HepG2 (cell line): ENCODE results near the gene IL27RA. TPM values are rescaled to one million over a fixed set of nuclear protein-coding genes. Genes with fewer than 3 reads are reported as not detected.

ENCODE experiments used
- BORCS8-MEF2B ChIP-seq: sonication (generic); formaldehyde crosslinking; IDR thresholded peaks from 2 replicates; pipeline ENCODE4 v1.8.0; 2022; ENCODE audit warnings: mild to moderate bottlenecking, missing genetic modification reagents
- CBX5 ChIP-seq: sonication (generic); formaldehyde crosslinking; IDR thresholded peaks from 2 replicates; pipeline ENCODE4 v1.4.0; 2020; ENCODE audit warnings: missing genetic modification reagents, borderline replicate concordance
- FUBP1 ChIP-seq: sonication (generic); formaldehyde crosslinking; IDR thresholded peaks from 2 replicates; pipeline ENCODE4 v1.5.1; 2020; ENCODE audit warnings: missing genetic modification reagents, mild to moderate bottlenecking, borderline replicate concordance
- MLX ChIP-seq: IDR thresholded peaks from 2 replicates; pipeline ENCODE4 v1.6.1; 2016
- MTF1 ChIP-seq: sonication (generic); formaldehyde crosslinking; IDR thresholded peaks from 2 replicates; pipeline ENCODE4 v1.5.0; 2020; ENCODE audit warnings: missing genetic modification reagents
- NR1H2 ChIP-seq: sonication (generic); formaldehyde crosslinking; IDR thresholded peaks from 2 replicates; pipeline ENCODE4 v1.8.1; 2022; ENCODE audit warnings: low read depth, missing genetic modification reagents, borderline replicate concordance
- SATB2 ChIP-seq: sonication (generic); formaldehyde crosslinking; IDR thresholded peaks from 2 replicates; pipeline ENCODE4 v1.5.0; 2020; ENCODE audit warnings: missing genetic modification reagents
- SNRNP70 ChIP-seq: fragments of 200-400 bp; formaldehyde crosslinking; IDR thresholded peaks from 2 replicates; pipeline ENCODE4 v1.6.1; 2017; ENCODE audit warnings: mild to moderate bottlenecking, low read depth, low read length, moderate library complexity
- STAG1 ChIP-seq: sonication (generic); formaldehyde crosslinking; IDR thresholded peaks from 2 replicates; pipeline ENCODE4 v1.4.0; 2020; ENCODE audit warnings: missing genetic modification reagents
- SUZ12 ChIP-seq: fragments of 150-350 bp; IDR thresholded peaks from 2 replicates; pipeline ENCODE4 v1.6.1; 2014; ENCODE audit warnings: low read depth, low read length
- ZMYM2 ChIP-seq: sonication (generic); formaldehyde crosslinking; IDR thresholded peaks from 2 replicates; pipeline ENCODE4 v1.8.0; 2022; ENCODE audit warnings: mild to moderate bottlenecking, missing genetic modification reagents
- ZNF121 ChIP-seq: sonication (generic); formaldehyde crosslinking; IDR thresholded peaks from 2 replicates; pipeline ENCODE4 v1.5.0; 2020; ENCODE audit warnings: mild to moderate bottlenecking, missing genetic modification reagents
- ZNF224 ChIP-seq: sonication (generic); formaldehyde crosslinking; IDR thresholded peaks from 2 replicates; pipeline ENCODE4 v1.5.0; 2020; ENCODE audit warnings: mild to moderate bottlenecking, missing genetic modification reagents
- ZNF230 ChIP-seq: sonication (generic); formaldehyde crosslinking; IDR thresholded peaks from 2 replicates; pipeline ENCODE4 v1.4.0; 2020; ENCODE audit warnings: mild to moderate bottlenecking, missing genetic modification reagents
- ZNF407 ChIP-seq: sonication (generic); formaldehyde crosslinking; IDR thresholded peaks from one replicate; pipeline ENCODE4 v1.5.1; 2020; ENCODE audit warnings: mild to moderate bottlenecking, missing genetic modification reagents; ENCODE audit errors: not compliant biosample characterization
- ZNF580 ChIP-seq: IDR thresholded peaks from 2 replicates; pipeline ENCODE4 v1.6.1; 2016; ENCODE audit warnings: low read depth, borderline replicate concordance
- ZSCAN5A ChIP-seq: sonication (generic); formaldehyde crosslinking; IDR thresholded peaks from 2 replicates; pipeline ENCODE4 v1.8.0; 2022; ENCODE audit warnings: mild to moderate bottlenecking, missing genetic modification reagents, borderline replicate concordance
- polyA plus RNA-seq, 8 experiments: library from polyadenylated mRNA; depleted of rRNA in 3 of 8; stranded (reverse) in 7 of 8; unstranded in 1 of 8; fragments of >200 nt; fragmentation: Illumina TruSeq in 4 of 8; extraction: Trizol in 4 of 8; gene quantifications; 2 replicates each; pipeline versions ENCODE4 v1.2.1 to v1.2.3, GENCODE V29; 2011 to 2016; ENCODE audit warnings: low read depth in 4 of 8, missing spikeins in 1 of 8, mixed read lengths in 1 of 8; ENCODE audit not compliant: insufficient read depth in 1 of 8
- total RNA-seq, 5 experiments: library from RNA; depleted of rRNA; stranded (reverse); fragments of >200 nt; fragmentation: Illumina TruSeq; extraction: Trizol; gene quantifications; 2 replicates each; pipeline ENCODE4 v1.2.3, GENCODE V29; 2016; ENCODE audit warnings: low read depth in 1 of 5

IL27RA gene
- total and polyA plus RNA-seq, 2 of the 13 experiments (the other 11 are each of a cell fraction or from before 2014, with no cell fraction given), result 3.5 to 8.1 TPM

GRCh38 chr19:14006085-14006765 is 25.3 kb upstream of the IL27RA start, which contains the start of gene RFX1 (continued):
- no peak for TF ChIP-seq ZNF407 (CRISPR knock-in tag)
- TF ChIP-seq ZNF224 (CRISPR knock-in tag), result no peak
- peak; percentile 72 for TF ChIP-seq SUZ12
- TF ChIP-seq SATB2, result no peak
- no peak for TF ChIP-seq ZSCAN5A (CRISPR knock-in tag)
- no peak for TF ChIP-seq MTF1 (CRISPR knock-in tag)
- TF ChIP-seq FUBP1 (CRISPR knock-in tag), result no peak
- no peak for TF ChIP-seq SNRNP70
- no peak for TF ChIP-seq ZMYM2 (CRISPR knock-in tag)
- TF ChIP-seq NR1H2 (CRISPR knock-in tag), result no peak
- TF ChIP-seq BORCS8-MEF2B (CRISPR knock-in tag), result no peak
- no peak for TF ChIP-seq MLX (CRISPR knock-in tag)
- TF ChIP-seq CBX5, result no peak
- TF ChIP-seq ZNF121, result no peak
- no peak for TF ChIP-seq ZNF230 (CRISPR knock-in tag)
- TF ChIP-seq ZNF580, result no peak
- no peak for TF ChIP-seq STAG1
